ENCODE data around the gene RNF17.

Gene RNF17

GRCh38 chr13:24870380-24870760, 106.4 kb downstream of the RNF17 start:
- H3K27ac ChIP-seq (ENCODE audit: insufficient read depth, low read depth, low read length, poor library complexity, severe bottlenecking): no peak overlapping the region
- H3K27me3 ChIP-seq (ENCODE audit: control insufficient read depth, insufficient read depth, low read length, poor library complexity, severe bottlenecking): no peaks in the 10 kb centered on the region
- H3K36me3 ChIP-seq (ENCODE audit: control insufficient read depth, insufficient read depth, low read length): no peaks in the 10 kb centered on the region
- H3K4me1 ChIP-seq (ENCODE audit: control insufficient read depth, insufficient read depth, low read length): no peaks in the 10 kb centered on the region
- WGBS, 2 experiments: 95 to 97% methylated on average over 6 of the region's 6 CpGs
- H3K9me3 ChIP-seq (ENCODE audit: control insufficient read depth, low read length): no peaks in the 10 kb centered on the region
- H3K4me3 ChIP-seq (ENCODE audit: insufficient read depth, low read depth, low read length): no peak overlapping the region

- WGBS, 2 experiments: 93 to 95% methylated on average over 6 of the region's 6 CpGs
- Histone ChIP-seq H3K9me3 (ENCODE audit: control insufficient read depth, low read length) (no peaks in the 10 kb centered on the region), H3K36me3 (ENCODE audit: control insufficient read depth, insufficient read depth, low read length) (no peaks in the 10 kb centered on the region), H3K27ac (ENCODE audit: insufficient read depth, low read depth, low read length, poor library complexity, severe bottlenecking) (no peak overlapping the region), H3K4me1 (ENCODE audit: control insufficient read depth, insufficient read depth, low read length) (no peaks in the 10 kb centered on the region), H3K4me3 (ENCODE audit: insufficient read depth, low read depth, low read length) (no peak overlapping the region), H3K27me3 (ENCODE audit: control insufficient read depth, insufficient read depth, low read length, poor library complexity, severe bottlenecking) (no peaks in the 10 kb centered on the region)
Measured at GRCh38 chr13:24875566-24875965, 111.6 kb downstream of the RNF17 start.

GRCh38 chr13:24877531-24877930, 113.6 kb downstream of the RNF17 start:
- no peaks in the 10 kb centered on the region for H3K27me3 ChIP-seq (ENCODE audit: control insufficient read depth, insufficient read depth, low read length, poor library complexity, severe bottlenecking)
- no peak overlapping the region for H3K4me3 ChIP-seq (ENCODE audit: insufficient read depth, low read depth, low read length)
- 80 to 94% methylated on average over 1 of the region's 1 CpG for WGBS, 2 experiments
- no peaks in the 10 kb centered on the region for H3K4me1 ChIP-seq (ENCODE audit: control insufficient read depth, insufficient read depth, low read length)
- H3K27ac ChIP-seq (ENCODE audit: insufficient read depth, low read depth, low read length, poor library complexity, severe bottlenecking): no peak overlapping the region
- H3K9me3 ChIP-seq (ENCODE audit: control insufficient read depth, low read length): no peaks in the 10 kb centered on the region
- no peaks in the 10 kb centered on the region for H3K36me3 ChIP-seq (ENCODE audit: control insufficient read depth, insufficient read depth, low read length)

- Histone ChIP-seq H3K27me3 (ENCODE audit: control insufficient read depth, insufficient read depth, low read length, poor library complexity, severe bottlenecking) (no peaks in the 10 kb centered on the region), H3K4me1 (ENCODE audit: control insufficient read depth, insufficient read depth, low read length) (no peaks in the 10 kb centered on the region), H3K27ac (ENCODE audit: insufficient read depth, low read depth, low read length, poor library complexity, severe bottlenecking) (no peak overlapping the region), H3K4me3 (ENCODE audit: insufficient read depth, low read depth, low read length) (no peak overlapping the region), H3K9me3 (ENCODE audit: control insufficient read depth, low read length) (no peaks in the 10 kb centered on the region), H3K36me3 (ENCODE audit: control insufficient read depth, insufficient read depth, low read length) (no peaks in the 10 kb centered on the region)
- WGBS, 2 experiments: 94% methylated on average over 2 of the region's 2 CpGs
Measured at GRCh38 chr13:24878340-24878739, 114.4 kb downstream of the RNF17 start.

- Histone ChIP-seq H3K27ac (ENCODE audit: insufficient read depth, low read depth, low read length, poor library complexity, severe bottlenecking) (no peak overlapping the region), H3K36me3 (ENCODE audit: control insufficient read depth, insufficient read depth, low read length) (no peaks in the 10 kb centered on the region), H3K4me3 (ENCODE audit: insufficient read depth, low read depth, low read length) (no peak overlapping the region), H3K9me3 (ENCODE audit: control insufficient read depth, low read length) (no peaks in the 10 kb centered on the region), H3K4me1 (ENCODE audit: control insufficient read depth, insufficient read depth, low read length) (no peaks in the 10 kb centered on the region), H3K27me3 (ENCODE audit: control insufficient read depth, insufficient read depth, low read length, poor library complexity, severe bottlenecking) (no peaks in the 10 kb centered on the region)
- WGBS, 2 experiments: 91 to 100% methylated on average over 2 of the region's 2 CpGs
Measured at GRCh38 chr13:24882665-24883064, 118.7 kb downstream of the RNF17 start.

GRCh38 chr13:24887759-24888158, 123.8 kb downstream of the RNF17 start:
- Histone ChIP-seq H3K27me3 (ENCODE audit: control insufficient read depth, insufficient read depth, low read length, poor library complexity, severe bottlenecking) (no peaks in the 10 kb centered on the region), H3K9me3 (ENCODE audit: control insufficient read depth, low read length) (no peaks in the 10 kb centered on the region), H3K36me3 (ENCODE audit: control insufficient read depth, insufficient read depth, low read length) (peaks cover 7% of the 10 kb centered on the region), H3K4me3 (ENCODE audit: insufficient read depth, low read depth, low read length) (no peak overlapping the region), H3K4me1 (ENCODE audit: control insufficient read depth, insufficient read depth, low read length) (no peaks in the 10 kb centered on the region), H3K27ac (ENCODE audit: insufficient read depth, low read depth, low read length, poor library complexity, severe bottlenecking) (no peak overlapping the region)
- WGBS, 2 experiments: 94 to 98% methylated on average over 5 of the region's 6 CpGs

- no peaks in the 10 kb centered on the region for H3K27me3 ChIP-seq (ENCODE audit: control insufficient read depth, insufficient read depth, low read length, poor library complexity, severe bottlenecking)
- H3K27ac ChIP-seq (ENCODE audit: insufficient read depth, low read depth, low read length, poor library complexity, severe bottlenecking): no peak overlapping the region
- H3K4me1 ChIP-seq (ENCODE audit: control insufficient read depth, insufficient read depth, low read length): no peaks in the 10 kb centered on the region
- H3K36me3 ChIP-seq (ENCODE audit: control insufficient read depth, insufficient read depth, low read length): peaks cover 7% of the 10 kb centered on the region
- no peak overlapping the region for H3K4me3 ChIP-seq (ENCODE audit: insufficient read depth, low read depth, low read length)
- 83 to 89% methylated on average over 2 to 3 of the region's 3 CpGs for whole genome bisulfite sequencing, 2 experiments
- H3K9me3 ChIP-seq (ENCODE audit: control insufficient read depth, low read length): no peaks in the 10 kb centered on the region
Measured at GRCh38 chr13:24888291-24888931, 124.4 kb downstream of the RNF17 start.

GRCh38 chr13:24890256-24890655, 126.3 kb downstream of the RNF17 start:
- 92 to 95% methylated on average over 7 of the region's 7 CpGs for WGBS, 2 experiments

GRCh38 chr13:24891476-24892108, 127.6 kb downstream of the RNF17 start:
- H3K36me3 ChIP-seq (ENCODE audit: control insufficient read depth, insufficient read depth, low read length): peaks cover 14% of the 10 kb centered on the region
- no peak overlapping the region for H3K27ac ChIP-seq (ENCODE audit: insufficient read depth, low read depth, low read length, poor library complexity, severe bottlenecking)
- H3K4me3 ChIP-seq (ENCODE audit: insufficient read depth, low read depth, low read length): no peak overlapping the region
- no peaks in the 10 kb centered on the region for H3K9me3 ChIP-seq (ENCODE audit: control insufficient read depth, low read length)
- 92 to 95% methylated on average over 18 of the region's 18 CpGs for WGBS, 2 experiments
- no peaks in the 10 kb centered on the region for H3K4me1 ChIP-seq (ENCODE audit: control insufficient read depth, insufficient read depth, low read length)
- no peaks in the 10 kb centered on the region for H3K27me3 ChIP-seq (ENCODE audit: control insufficient read depth, insufficient read depth, low read length, poor library complexity, severe bottlenecking)

More at GRCh38 chr13:24890256-24890655, 126.3 kb downstream of the RNF17 start:
- no peaks in the 10 kb centered on the region for H3K27me3 ChIP-seq (ENCODE audit: control insufficient read depth, insufficient read depth, low read length, poor library complexity, severe bottlenecking)
- peaks cover 14% of the 10 kb centered on the region for H3K36me3 ChIP-seq (ENCODE audit: control insufficient read depth, insufficient read depth, low read length)
- H3K27ac ChIP-seq (ENCODE audit: insufficient read depth, low read depth, low read length, poor library complexity, severe bottlenecking): no peak overlapping the region
- no peak overlapping the region for H3K4me3 ChIP-seq (ENCODE audit: insufficient read depth, low read depth, low read length)
- no peaks in the 10 kb centered on the region for H3K4me1 ChIP-seq (ENCODE audit: control insufficient read depth, insufficient read depth, low read length)
- H3K9me3 ChIP-seq (ENCODE audit: control insufficient read depth, low read length): no peaks in the 10 kb centered on the region

GRCh38 chr13:24892829-24893228, 128.9 kb downstream of the RNF17 start:
- Histone ChIP-seq H3K9me3 (ENCODE audit: control insufficient read depth, low read length) (no peaks in the 10 kb centered on the region), H3K4me1 (ENCODE audit: control insufficient read depth, insufficient read depth, low read length) (no peaks in the 10 kb centered on the region), H3K4me3 (ENCODE audit: insufficient read depth, low read depth, low read length) (no peak overlapping the region), H3K27me3 (ENCODE audit: control insufficient read depth, insufficient read depth, low read length, poor library complexity, severe bottlenecking) (no peaks in the 10 kb centered on the region), H3K36me3 (ENCODE audit: control insufficient read depth, insufficient read depth, low read length) (peaks cover 14% of the 10 kb centered on the region), H3K27ac (ENCODE audit: insufficient read depth, low read depth, low read length, poor library complexity, severe bottlenecking) (no peak overlapping the region)
- 94 to 95% methylated on average over 7 of the region's 7 CpGs for WGBS, 2 experiments

Measured in ectodermal cell (in vitro differentiated cells).